ENCODE measurements around the gene BABAM1.

The BABAM1 gene

GRCh38 chr19:17283504-17283996 is 16.3 kb downstream of the BABAM1 start:
- no peak overlapping the region for H3K4me3 ChIP-seq (replicated peaks in 1 of 2; ENCODE audit: low read depth in 2 of 2, low read length in 2 of 2)
- TF ChIP-seq CTCF (IDR thresholded peaks at IDR 0.05; ENCODE audit: low read depth, low read length) = no peak
- no peak for DNase-seq (ENCODE audit: low read depth in 2 of 2)

- H3K4me3 ChIP-seq (replicated peaks in 1 of 2; ENCODE audit: low read depth in 2 of 2, low read length in 2 of 2) = no peak overlapping the region
- DNase-seq (ENCODE audit: low read depth in 2 of 2) = no peak
- no peak for TF ChIP-seq CTCF (IDR thresholded peaks at IDR 0.05; ENCODE audit: low read depth, low read length)
Observed at GRCh38 chr19:17285415-17286135, 18.3 kb downstream of the BABAM1 start.

- TF ChIP-seq CTCF (IDR thresholded peaks at IDR 0.05; ENCODE audit: low read depth, low read length) = no peak
- H3K4me3 ChIP-seq (replicated peaks in 1 of 2; ENCODE audit: low read depth in 2 of 2, low read length in 2 of 2) = no peak overlapping the region
- no peak for DNase-seq (ENCODE audit: low read depth in 2 of 2)
Observed at GRCh38 chr19:17286263-17286662, 19.0 kb downstream of the BABAM1 start.

GRCh38 chr19:17286752-17287151 is 19.5 kb downstream of the BABAM1 start:
- DNase-seq (ENCODE audit: low read depth in 2 of 2) = no peak
- TF ChIP-seq CTCF (IDR thresholded peaks at IDR 0.05; ENCODE audit: low read depth, low read length) = no peak
- no peak overlapping the region for H3K4me3 ChIP-seq (replicated peaks in 1 of 2; ENCODE audit: low read depth in 2 of 2, low read length in 2 of 2)

GRCh38 chr19:17289489-17289888 is 22.2 kb downstream of the BABAM1 start:
- DNase-seq (ENCODE audit: low read depth in 2 of 2) = peak; percentile 93 to 96
- TF ChIP-seq CTCF (IDR thresholded peaks at IDR 0.05; ENCODE audit: low read depth, low read length) = no peak
- H3K4me3 ChIP-seq (replicated peaks in 1 of 2; ENCODE audit: low read depth in 2 of 2, low read length in 2 of 2) = peak overlapping the region in 1 of 2 donors; percentile 17

- DNase-seq (ENCODE audit: low read depth in 2 of 2) = peak; percentile 92
- peak; percentile 82 for TF ChIP-seq CTCF (IDR thresholded peaks at IDR 0.05; ENCODE audit: low read depth, low read length)
- peak overlapping the region; percentile 53 to 62 for H3K4me3 ChIP-seq (replicated peaks in 1 of 2; ENCODE audit: low read depth in 2 of 2, low read length in 2 of 2)
Observed at GRCh38 chr19:17292301-17293074, 25.2 kb downstream of the BABAM1 start.

Data from cardiac fibroblast (primary cell).